Measurements from ENCODE around the gene NEK6.

The NEK6 gene

DNA sequence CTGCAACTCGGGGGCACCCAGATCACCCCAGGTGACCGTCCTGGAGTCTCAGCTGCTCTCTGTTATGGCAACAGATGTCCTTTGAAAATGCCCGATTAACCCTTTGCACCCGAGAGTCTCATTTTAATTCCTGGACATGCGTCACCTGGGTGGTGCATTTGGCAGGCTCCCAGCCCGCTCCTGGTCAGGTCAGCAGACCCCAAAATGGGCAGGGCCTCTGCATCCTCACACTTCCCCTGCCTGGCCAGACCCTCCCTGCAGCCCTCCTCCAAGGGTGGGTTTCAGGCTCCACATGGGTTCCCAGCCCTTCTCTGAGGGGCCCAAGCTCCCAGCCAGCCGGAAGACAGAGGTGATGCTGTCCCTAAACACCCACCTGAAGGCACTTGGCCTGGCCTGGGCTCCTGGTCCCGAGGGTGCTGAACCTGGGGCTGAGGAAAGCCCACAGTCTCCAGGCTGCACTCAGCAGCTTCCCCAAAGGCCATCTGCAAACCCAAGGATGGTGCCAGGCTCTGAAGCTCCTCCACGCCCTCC is 88.1 kb downstream of the NEK6 start:
- DNase-seq = no peak

DNA sequence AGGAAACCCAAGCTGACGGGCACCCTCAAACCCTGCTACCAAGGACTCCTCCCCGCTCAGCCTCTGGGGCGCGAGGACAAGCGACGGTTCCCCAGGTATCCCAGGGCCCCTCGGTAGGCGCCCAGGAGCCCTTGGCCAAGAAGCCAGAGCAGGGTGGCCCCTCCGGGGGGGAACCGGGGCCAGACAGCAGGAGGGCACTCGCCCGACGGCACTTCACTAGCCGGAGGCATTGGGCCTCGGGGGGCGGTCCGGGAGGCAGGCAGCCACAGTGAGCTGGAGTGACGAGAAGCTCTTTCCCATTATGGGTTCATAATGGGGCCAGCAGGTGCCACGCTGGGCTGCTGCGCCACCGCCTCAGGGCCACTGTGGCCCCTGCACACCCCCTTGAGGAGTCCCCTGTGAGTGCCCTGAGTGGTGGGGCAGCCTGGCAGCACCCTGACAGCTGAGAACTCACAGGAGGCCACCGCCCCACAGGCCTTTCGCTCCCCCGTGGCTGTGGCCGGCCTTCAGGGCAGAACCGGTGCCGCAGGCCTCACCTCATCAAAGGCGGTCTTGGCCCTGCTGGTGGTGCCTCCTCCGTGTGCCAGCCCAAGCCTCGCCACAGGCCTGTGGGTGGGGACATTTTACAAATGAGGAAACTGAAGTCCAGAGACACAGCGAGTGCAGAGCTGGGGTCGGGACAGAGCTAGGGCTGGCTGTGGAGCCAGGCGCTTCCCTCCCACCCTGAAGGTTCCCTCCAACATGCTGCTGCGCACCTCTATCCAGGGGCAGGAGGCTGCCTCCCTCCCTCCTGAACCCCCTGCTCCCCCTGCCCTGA is 88.8 kb downstream of the NEK6 start:
- no peak for DNase-seq

DNA sequence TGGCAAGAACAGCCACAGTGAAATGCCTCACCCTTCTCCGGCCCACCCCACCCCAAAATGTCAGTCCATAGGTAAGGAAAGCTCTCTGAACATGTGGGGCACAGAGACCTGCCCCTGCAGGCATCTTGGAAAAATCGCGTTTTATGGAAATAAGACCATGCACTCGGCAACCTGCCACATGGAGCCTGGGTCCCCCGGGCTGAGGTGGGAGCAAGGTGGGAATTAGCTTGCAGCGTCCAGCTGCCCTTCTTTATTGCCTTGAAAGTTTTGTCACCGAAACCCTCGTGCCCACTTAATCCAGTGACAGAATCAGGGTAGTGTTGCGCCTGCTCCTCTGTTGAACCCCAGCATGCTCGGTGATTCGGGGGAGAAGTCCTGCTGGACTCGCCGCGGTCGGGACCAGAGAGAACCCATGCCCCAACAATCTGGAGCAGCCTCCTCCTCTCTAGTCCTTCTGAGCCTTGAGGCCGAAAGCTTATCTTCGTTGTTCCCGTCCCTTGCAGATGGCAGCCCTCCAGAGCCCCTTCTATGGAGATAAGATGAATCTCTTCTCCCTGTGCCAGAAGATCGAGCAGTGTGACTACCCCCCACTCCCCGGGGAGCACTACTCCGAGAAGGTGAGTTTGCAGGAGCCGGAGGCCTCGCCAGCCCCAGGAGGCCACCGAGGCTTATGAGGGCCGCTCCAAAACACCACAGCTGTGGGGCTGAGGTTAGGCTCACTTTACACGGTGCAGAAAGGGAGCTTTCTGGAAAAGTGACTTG is 89.6 kb downstream of the NEK6 start:
- no peak for DNase-seq

- DNase-seq = no peak
Measured at GRCh38 chr9:124347968-124348358, 90.2 kb downstream of the NEK6 start.

DNA sequence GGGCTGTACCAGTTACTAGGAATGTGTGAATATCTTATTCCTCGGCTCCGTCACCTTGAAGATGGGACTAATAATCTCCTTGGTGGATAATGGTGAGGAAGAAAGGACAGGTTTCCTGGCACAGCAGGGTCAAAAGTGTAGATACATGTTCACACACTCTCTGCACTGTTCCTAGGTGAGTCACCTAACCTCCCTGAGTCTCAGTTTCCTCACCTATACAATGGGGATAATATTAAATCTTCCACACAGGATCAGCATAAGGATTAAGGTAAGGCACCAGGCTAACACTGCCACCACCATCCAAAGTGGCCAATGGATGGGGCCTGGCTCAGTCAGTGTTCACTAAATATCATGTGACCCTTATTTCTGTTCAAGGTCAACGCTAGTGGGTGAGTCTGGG is 90.6 kb downstream of the NEK6 start:
- no peak for DNase-seq

DNA sequence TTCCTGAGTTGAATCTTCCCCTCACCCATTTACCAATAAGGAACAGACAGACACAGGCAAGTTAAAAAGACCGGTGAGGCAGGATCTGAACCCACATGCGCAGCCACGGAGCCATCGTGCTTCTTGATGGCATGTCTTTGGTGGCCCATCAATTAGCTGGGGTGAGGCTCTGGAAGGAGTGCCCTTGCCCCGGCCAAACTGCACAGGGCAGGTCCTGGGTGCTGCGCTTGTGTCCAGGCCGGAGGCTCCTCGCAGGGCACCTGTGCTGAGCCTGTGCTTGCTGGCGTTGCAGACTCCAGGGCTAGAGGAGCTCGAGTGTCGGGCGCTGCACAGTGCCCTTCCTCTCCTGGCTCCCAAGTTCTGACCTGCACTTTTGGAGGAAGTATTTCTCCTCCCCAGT is 91.1 kb downstream of the NEK6 start:
- no peak for DNase-seq

DNA sequence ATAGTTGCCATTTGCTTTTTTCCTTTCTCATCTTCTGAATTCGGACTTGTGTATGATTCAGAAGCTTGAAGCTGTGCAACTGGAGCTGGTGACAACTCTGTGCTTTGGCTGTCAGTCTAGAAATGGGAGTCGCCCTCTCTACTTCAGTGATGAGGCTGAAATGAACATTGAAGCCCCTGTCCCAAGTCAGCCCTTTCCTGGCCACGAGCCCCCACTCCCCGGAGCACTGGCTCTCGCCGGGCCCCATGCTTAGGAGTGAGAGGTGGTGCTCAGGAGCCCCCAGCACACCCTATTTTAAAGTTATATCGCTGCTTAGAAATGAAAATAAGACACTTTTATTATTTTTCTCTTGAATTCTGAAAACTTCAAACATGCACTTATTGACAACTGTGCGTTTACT is 91.5 kb downstream of the NEK6 start:
- DNase-seq = no peak

- DNase-seq = no peak
Measured at GRCh38 chr9:124349675-124350493, 92.1 kb downstream of the NEK6 start.

- no peak for DNase-seq
Measured at GRCh38 chr9:124350494-124351263, 92.9 kb downstream of the NEK6 start.

DNA sequence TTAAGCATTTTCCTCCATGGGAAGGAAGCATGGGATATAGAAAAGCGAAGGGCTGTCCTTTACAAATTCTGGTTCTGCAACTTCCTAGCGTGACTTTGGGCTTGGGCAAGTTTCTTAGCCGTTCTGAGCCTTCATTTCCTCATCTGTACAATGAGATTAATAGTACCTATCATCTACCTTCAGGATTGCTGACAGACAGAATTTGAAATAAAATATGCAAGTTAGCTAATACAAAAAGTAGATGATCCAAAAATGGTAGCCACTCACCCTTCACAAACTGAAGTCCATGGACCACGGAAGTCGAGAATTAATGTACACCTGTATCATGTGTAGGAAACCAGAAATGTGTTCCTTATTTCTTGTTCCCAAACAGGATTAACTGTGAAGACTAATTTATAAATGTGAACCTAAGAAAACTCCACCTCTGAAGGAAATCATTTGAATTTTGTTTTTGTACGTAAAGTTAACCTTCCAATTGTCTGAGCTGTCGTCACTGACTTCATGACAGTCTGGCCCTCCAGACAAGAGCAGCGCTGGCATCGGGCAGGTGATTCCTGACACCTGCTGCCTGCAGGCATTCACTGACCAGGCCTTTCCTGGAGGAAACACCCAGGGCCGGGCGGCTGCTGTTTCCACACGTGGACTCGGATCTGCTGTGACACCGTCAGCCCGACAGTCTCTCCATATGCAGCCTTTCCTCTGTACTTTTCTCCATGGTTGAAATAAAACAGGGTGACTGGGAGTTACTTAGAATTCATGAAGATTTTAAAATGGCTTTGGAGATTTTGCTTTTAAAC is 94.1 kb downstream of the NEK6 start:
- DNase-seq = no peak

GRCh38 chr9:124352616-124353015 is 94.9 kb downstream of the NEK6 start:
- peak; percentile 58 for DNase-seq

- DNase-seq = no peak
Measured at GRCh38 chr9:124353166-124353768, 95.5 kb downstream of the NEK6 start.

- no peak for DNase-seq
Measured at GRCh38 chr9:124353811-124354274, 96.1 kb downstream of the NEK6 start.

- no peak for DNase-seq
Measured at GRCh38 chr9:124354346-124355038, 96.7 kb downstream of the NEK6 start.

- DNase-seq = no peak
Measured at GRCh38 chr9:124355039-124355940, 97.5 kb downstream of the NEK6 start.

- no peak for DNase-seq
Measured at GRCh38 chr9:124355941-124356744, 98.4 kb downstream of the NEK6 start.

- DNase-seq = no peak
Measured at GRCh38 chr9:124356745-124357390, 99.1 kb downstream of the NEK6 start.

All from midbrain (tissue), 1 donor.